Hepatocyte (in vitro differentiated cells): ENCODE data around the gene ZNF541. TPM values are rescaled to one million over a fixed set of nuclear protein-coding genes. Genes with fewer than 3 reads are reported as not detected.

Experiments used
- DNase-seq: peaks from one replicate; pipeline ENCODE4 v3.0.0-alpha.2; 2016; ENCODE audit warnings: low spot score
- H2AFZ ChIP-seq: fragments of 200-600 bp; sonication (generic); 2 replicates; pipeline ENCODE4 v1.6.0; 2016; ENCODE audit warnings: antibody characterized with exemption, mild to moderate bottlenecking
- H3K27ac ChIP-seq: fragments of 200-600 bp; sonication (generic); 2 replicates; pipeline ENCODE4 v1.5.1; 2016; ENCODE audit warnings: mild to moderate bottlenecking
- H3K27me3 ChIP-seq: fragments of 200-600 bp; sonication (generic); 2 replicates; pipeline ENCODE4 v1.6.1; 2016
- H3K36me3 ChIP-seq: fragments of 200-600 bp; sonication (generic); replicated peaks from 2 replicates; pipeline ENCODE4 v1.5.1; 2016; ENCODE audit warnings: low read depth; ENCODE audit not compliant: insufficient read depth
- H3K4me1 ChIP-seq: fragments of 200-600 bp; sonication (generic); 2 replicates; pipeline ENCODE4 v1.5.1; 2016; ENCODE audit warnings: mild to moderate bottlenecking, moderate library complexity; ENCODE audit not compliant: insufficient read depth
- H3K4me2 ChIP-seq: fragments of 200-600 bp; sonication (generic); 2 replicates; pipeline ENCODE4 v1.6.0; 2016
- H3K4me3 ChIP-seq: fragments of 200-600 bp; sonication (generic); 2 replicates; pipeline ENCODE4 v1.5.1; 2016; ENCODE audit warnings: mild to moderate bottlenecking
- H3K79me2 ChIP-seq: fragments of 200-600 bp; sonication (generic); 2 replicates; pipeline ENCODE4 v1.6.0; 2017; ENCODE audit warnings: mild to moderate bottlenecking
- H3K9me2 ChIP-seq: fragments of 200-600 bp; sonication (generic); replicated peaks from 2 replicates; pipeline ENCODE4 v1.6.0; 2017; ENCODE audit warnings: mild to moderate bottlenecking; ENCODE audit not compliant: insufficient read depth
- H3K9me3 ChIP-seq: fragments of 200-600 bp; sonication (generic); 2 replicates; pipeline ENCODE4 v1.5.1; 2016; ENCODE audit warnings: low read depth, mild to moderate bottlenecking
- H4K20me1 ChIP-seq: fragments of 200-600 bp; sonication (generic); 2 replicates; pipeline ENCODE4 v1.6.0; 2016; ENCODE audit warnings: mild to moderate bottlenecking; ENCODE audit not compliant: insufficient read depth, poor library complexity, severe bottlenecking
- CTCF ChIP-seq: fragments of 200-600 bp; sonication (generic); IDR thresholded peaks from 2 replicates; pipeline ENCODE4 v1.5.1; 2016; ENCODE audit warnings: antibody characterized with exemption, mild to moderate bottlenecking; ENCODE audit not compliant: poor library complexity
- EZH2 ChIP-seq: fragments of 200-600 bp; sonication (generic); IDR thresholded peaks from 2 replicates; pipeline ENCODE4 v1.6.1; 2016; ENCODE audit warnings: antibody characterized with exemption, mild to moderate bottlenecking, borderline replicate concordance
- EZH2phosphoT487 ChIP-seq: fragments of 200-600 bp; sonication (generic); IDR thresholded peaks from one replicate; pipeline ENCODE4 v1.6.1; 2018; ENCODE audit warnings: antibody characterized with exemption, mild to moderate bottlenecking, low read depth, moderate library complexity; ENCODE audit not compliant: unreplicated experiment, severe bottlenecking
- WGBS: methylation state at CpG from one replicate; pipeline ENCODE4 v1.1.6; 2016; ENCODE audit warnings: low lambda C conversion rate; ENCODE audit errors: missing lambda C conversion rate; 5-methylcytosine and 5-hydroxymethylcytosine counted together
- polyA plus RNA-seq: library from polyadenylated mRNA; unstranded; fragments of >200 nt; fragmentation: Nextera tagmentation; extraction: Ambion mirVana; gene quantifications from 2 replicates; pipeline ENCODE4 v1.2.1, GENCODE V29; 2016
- total RNA-seq: library from RNA; depleted of rRNA; stranded (reverse); fragments of >200 nt; gene quantifications from 2 replicates; pipeline ENCODE4 v1.2.3, GENCODE V29; 2014

Gene ZNF541
- total and polyA plus RNA-seq, 2 experiments from 2014 or later, result 0.05 to 0.43 TPM

DNA sequence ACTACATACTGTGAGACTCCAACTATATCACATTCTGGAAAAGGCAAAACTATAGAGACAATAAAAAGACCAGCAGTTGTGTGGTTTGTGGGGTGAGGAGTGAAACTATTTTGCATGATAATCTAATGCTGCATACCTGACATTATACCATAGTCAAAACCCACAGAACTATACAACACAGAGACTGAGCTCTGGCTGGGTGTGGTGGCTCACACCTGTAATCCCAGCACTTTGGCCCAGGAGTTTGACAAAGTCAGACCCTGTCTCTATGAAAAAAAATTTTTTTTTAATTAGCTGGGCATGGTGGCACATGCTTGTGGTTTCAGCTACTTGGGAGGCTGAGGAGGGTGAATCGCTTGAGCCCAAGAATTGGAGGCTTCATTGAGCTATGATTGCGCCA lies 11.9 kb downstream of the ZNF541 start:
- DNase-seq, result no peak
- Histone ChIP-seq H3K9me3 (no peaks in the 10 kb centered on the region), H3K36me3 (no peaks in the 10 kb centered on the region), H3K4me3 (no peak overlapping the region), H2AFZ (no peak overlapping the region), H4K20me1 (no peaks in the 10 kb centered on the region), H3K79me2 (no peaks in the 10 kb centered on the region), H3K9me2 (no peaks in the 10 kb centered on the region), H3K27ac (no peak overlapping the region), H3K27me3 (no peaks in the 10 kb centered on the region), H3K4me2 (no peak overlapping the region), H3K4me1 (no peaks in the 10 kb centered on the region)
- TF ChIP-seq EZH2phosphoT487, result no peak
- TF ChIP-seq CTCF, result no peak
- TF ChIP-seq EZH2, result no peak
- 95% methylated on average over 2 of the region's 2 CpGs for WGBS

GRCh38 chr19:47550129-47550528 lies 22.8 kb downstream of the ZNF541 start:
- no peak for DNase-seq
- no peak overlapping the region for H3K27ac ChIP-seq
- no peaks in the 10 kb centered on the region for H3K4me1 ChIP-seq
- no peaks in the 10 kb centered on the region for H4K20me1 ChIP-seq
- WGBS, result 97% methylated on average over 4 of the region's 4 CpGs
- no peaks in the 10 kb centered on the region for H3K36me3 ChIP-seq
- no peaks in the 10 kb centered on the region for H3K9me2 ChIP-seq
- H3K79me2 ChIP-seq, result no peaks in the 10 kb centered on the region
- H3K27me3 ChIP-seq, result no peaks in the 10 kb centered on the region
- TF ChIP-seq EZH2phosphoT487 (no peak), CTCF (no peak), EZH2 (no peak)
- no peak overlapping the region for H3K4me2 ChIP-seq
- no peak overlapping the region for H3K4me3 ChIP-seq
- no peak overlapping the region for H2AFZ ChIP-seq
- no peaks in the 10 kb centered on the region for H3K9me3 ChIP-seq

- Histone ChIP-seq H3K4me2 (no peak overlapping the region), H4K20me1 (no peaks in the 10 kb centered on the region), H3K9me2 (no peaks in the 10 kb centered on the region), H3K4me3 (no peak overlapping the region), H2AFZ (no peak overlapping the region), H3K27me3 (no peaks in the 10 kb centered on the region), H3K9me3 (no peaks in the 10 kb centered on the region), H3K79me2 (no peaks in the 10 kb centered on the region), H3K27ac (no peak overlapping the region), H3K4me1 (no peaks in the 10 kb centered on the region), H3K36me3 (no peaks in the 10 kb centered on the region)
- TF ChIP-seq EZH2 (no peak), CTCF (no peak), EZH2phosphoT487 (no peak)
- 83% methylated on average over 13 of the region's 13 CpGs for WGBS
- no peak for DNase-seq
Measured at GRCh38 chr19:47549261-47549862, 23.6 kb downstream of the ZNF541 start.

GRCh38 chr19:47547199-47547598 lies 25.7 kb downstream of the ZNF541 start:
- Histone ChIP-seq H3K4me3 (no peak overlapping the region), H3K4me2 (no peak overlapping the region), H3K4me1 (no peaks in the 10 kb centered on the region), H4K20me1 (no peaks in the 10 kb centered on the region), H3K9me3 (no peaks in the 10 kb centered on the region), H2AFZ (no peak overlapping the region), H3K9me2 (no peaks in the 10 kb centered on the region), H3K27ac (no peak overlapping the region), H3K79me2 (no peaks in the 10 kb centered on the region), H3K36me3 (no peaks in the 10 kb centered on the region), H3K27me3 (no peaks in the 10 kb centered on the region)
- 71% methylated on average over 2 of the region's 2 CpGs for WGBS
- DNase-seq, result no peak
- TF ChIP-seq EZH2phosphoT487 (no peak), EZH2 (no peak), CTCF (no peak)
